22Rv1 (cell line): ENCODE data around the gene ANGPT4.

Experiments
- ZFX ChIP-seq: fragments of 450-650 bp; IDR thresholded peaks from 2 replicates; pipeline ENCODE4 v1.6.1; 2017; ENCODE audit warnings: antibody characterized with exemption, borderline replicate concordance
- TF ChIP-seq, protein P1 (sequence below): fragments of 450-650 bp; IDR thresholded peaks from 2 replicates; pipeline ENCODE4 v1.5.1; 2017; ENCODE audit warnings: mild to moderate bottlenecking

DNA sequence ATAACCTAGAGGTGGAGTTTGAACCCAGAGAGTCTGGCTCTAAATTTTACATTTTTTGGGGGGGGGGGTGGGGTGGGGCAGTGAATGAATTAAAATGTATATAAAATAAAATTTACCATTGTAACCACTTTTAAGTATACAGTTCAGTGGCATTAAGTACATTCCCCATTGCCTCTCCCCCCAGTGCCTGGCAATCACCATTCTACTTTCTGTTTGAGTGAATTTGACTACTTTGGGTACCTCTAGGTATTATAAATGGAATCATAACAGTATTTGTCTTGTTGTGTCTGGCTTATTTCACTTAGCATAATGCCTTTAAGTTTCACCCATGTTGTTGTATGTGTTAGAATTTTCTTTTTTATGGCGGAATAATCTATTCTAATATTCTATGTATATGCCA is 79.9 kb downstream of the ANGPT4 start:
- TF ChIP-seq, protein P1, sequence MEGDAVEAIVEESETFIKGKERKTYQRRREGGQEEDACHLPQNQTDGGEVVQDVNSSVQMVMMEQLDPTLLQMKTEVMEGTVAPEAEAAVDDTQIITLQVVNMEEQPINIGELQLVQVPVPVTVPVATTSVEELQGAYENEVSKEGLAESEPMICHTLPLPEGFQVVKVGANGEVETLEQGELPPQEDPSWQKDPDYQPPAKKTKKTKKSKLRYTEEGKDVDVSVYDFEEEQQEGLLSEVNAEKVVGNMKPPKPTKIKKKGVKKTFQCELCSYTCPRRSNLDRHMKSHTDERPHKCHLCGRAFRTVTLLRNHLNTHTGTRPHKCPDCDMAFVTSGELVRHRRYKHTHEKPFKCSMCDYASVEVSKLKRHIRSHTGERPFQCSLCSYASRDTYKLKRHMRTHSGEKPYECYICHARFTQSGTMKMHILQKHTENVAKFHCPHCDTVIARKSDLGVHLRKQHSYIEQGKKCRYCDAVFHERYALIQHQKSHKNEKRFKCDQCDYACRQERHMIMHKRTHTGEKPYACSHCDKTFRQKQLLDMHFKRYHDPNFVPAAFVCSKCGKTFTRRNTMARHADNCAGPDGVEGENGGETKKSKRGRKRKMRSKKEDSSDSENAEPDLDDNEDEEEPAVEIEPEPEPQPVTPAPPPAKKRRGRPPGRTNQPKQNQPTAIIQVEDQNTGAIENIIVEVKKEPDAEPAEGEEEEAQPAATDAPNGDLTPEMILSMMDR, result no peak
- TF ChIP-seq ZFX, result no peak
